GM18511 (cell line): Measurements from ENCODE around the gene COL20A1.

Experiments used
- ATAC-seq: cut with Tn5 transposase; IDR thresholded peaks from one replicate; pipeline ENCODE4 v1.9.1; 2021; ENCODE audit warnings: mild to moderate bottlenecking, moderate library complexity; ENCODE audit not compliant: unreplicated experiment

The COL20A1 gene

GRCh38 chr20:63347081-63347741 lies 54.2 kb downstream of the COL20A1 start:
- ATAC-seq, result no peak

- no peak for ATAC-seq
These were observed 55.2 kb downstream of the COL20A1 start for GRCh38 chr20:63347950-63348827.

- no peak for ATAC-seq
These were observed 56.0 kb downstream of the COL20A1 start for GRCh38 chr20:63348828-63349515.

- no peak for ATAC-seq
These were observed 56.5 kb downstream of the COL20A1 start for GRCh38 chr20:63349516-63349895.

- ATAC-seq, result no peak
These were observed 57.2 kb downstream of the COL20A1 start for GRCh38 chr20:63350196-63350595.

- no peak for ATAC-seq
These were observed 57.8 kb downstream of the COL20A1 start for GRCh38 chr20:63350597-63351325.

- ATAC-seq, result no peak
These were observed 58.3 kb downstream of the COL20A1 start for GRCh38 chr20:63351326-63351700.

GRCh38 chr20:63351811-63352591 lies 59.0 kb downstream of the COL20A1 start:
- no peak for ATAC-seq

- no peak for ATAC-seq
These were observed 59.8 kb downstream of the COL20A1 start for GRCh38 chr20:63352811-63353221.

- ATAC-seq, result no peak
These were observed 61.8 kb downstream of the COL20A1 start for GRCh38 chr20:63354636-63355350.

- ATAC-seq, result no peak
These were observed 62.9 kb downstream of the COL20A1 start for GRCh38 chr20:63355781-63356295.

- no peak for ATAC-seq
These were observed 63.5 kb downstream of the COL20A1 start for GRCh38 chr20:63356511-63356910.

GRCh38 chr20:63356931-63357879 lies 64.2 kb downstream of the COL20A1 start:
- ATAC-seq, result no peak

GRCh38 chr20:63357921-63358905 lies 65.2 kb downstream of the COL20A1 start:
- no peak for ATAC-seq

- no peak for ATAC-seq
These were observed 66.4 kb downstream of the COL20A1 start for GRCh38 chr20:63359164-63359934.
